Activated naive CD4-positive, alpha-beta T cell treated with anti-CD3 and anti-CD28 coated beads, Interleukin-2, amount 50 U/mL, for 72 hours (primary cell): ENCODE measurements around the gene UNC45A. TPM values are rescaled to one million over a fixed set of nuclear protein-coding genes. Genes with fewer than 3 reads are reported as not detected.
"Not testable (repeated sequence)": the region's sequence is repeated elsewhere in the genome, so short reads cannot be mapped to it uniquely, and the experiment has no call there.

Experiments used
- ATAC-seq, 2 donors: fragments of 150-1000 bp; cut with Tn5 transposase; 2 replicates each; pipeline ENCODE4 v1.10.0; 2021; ENCODE audit warnings: mild to moderate bottlenecking in 2 of 2, moderate library complexity in 2 of 2
- DNase-seq, 2 donors: peaks; one replicate each; pipeline ENCODE4 v3.0.0; 2021 to 2022; ENCODE audit warnings: low spot score in 2 of 2
- H3K27ac Mint-ChIP-seq, 2 donors: one replicate each; pipeline ENCODE4 v1.8.0; 2022; ENCODE audit warnings: mild to moderate bottlenecking in 2 of 2, mixed read lengths in 2 of 2
- H3K36me3 Mint-ChIP-seq, 2 donors: one replicate each; pipeline ENCODE4 v1.8.0; 2022; ENCODE audit warnings: mixed read lengths in 2 of 2
- H3K9me3 Mint-ChIP-seq, 2 donors: one replicate each; pipeline ENCODE4 v1.8.0; 2022; ENCODE audit warnings: mixed read lengths in 2 of 2
- total RNA-seq, 2 donors: library from RNA; stranded (reverse); gene quantifications; one replicate each; pipeline ENCODE4 v1.2.3, GENCODE V29; 2022

The UNC45A gene
- total RNA-seq, 2 donors from 2014 or later, result 75.5 to 112 TPM

DNA sequence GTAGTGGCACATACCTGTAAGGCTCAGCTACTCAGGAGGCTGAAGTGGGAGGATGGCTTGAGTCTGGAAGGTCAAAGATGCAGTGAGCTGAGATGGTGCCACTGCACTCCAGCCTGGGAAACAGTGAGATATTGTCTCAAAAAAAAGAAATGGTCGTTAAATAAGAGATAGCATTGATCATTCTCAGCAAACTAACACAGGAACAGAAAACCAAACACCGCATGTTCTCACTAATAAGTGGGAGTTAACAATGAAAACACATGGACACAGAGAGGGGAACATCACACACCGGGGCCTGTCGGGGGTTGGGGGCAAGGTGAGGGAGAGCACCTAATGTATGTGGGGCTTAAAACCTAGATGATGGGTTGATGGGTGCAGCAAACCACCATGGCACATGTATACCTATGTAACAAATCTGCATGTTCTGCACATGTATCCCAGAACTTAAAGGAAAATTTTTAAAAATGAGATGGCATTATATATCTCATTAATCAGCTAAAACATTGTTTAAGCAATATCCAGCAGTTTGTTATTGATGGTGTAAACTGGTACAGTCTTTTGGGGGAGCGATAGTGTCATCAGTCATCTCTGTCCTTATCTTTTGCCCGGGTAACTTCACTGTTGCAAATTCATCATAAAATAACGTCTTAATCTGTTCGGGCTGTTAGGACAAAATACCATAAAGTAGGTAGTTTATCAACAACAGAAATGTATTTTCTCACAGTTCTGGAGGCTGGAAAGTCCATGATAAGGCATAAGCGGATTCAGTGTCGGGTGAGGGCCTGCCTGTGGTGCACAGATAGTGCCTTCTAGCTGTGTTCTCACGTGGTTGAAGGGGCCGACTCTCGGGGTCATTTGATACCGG, 33.7 kb upstream of the UNC45A start:
- H3K9me3 Mint-ChIP-seq, result no peaks in the 10 kb centered on the region
- peak overlapping the region; percentile 78 to 96 for H3K27ac Mint-ChIP-seq
- ATAC-seq (no peak), DNase-seq (no peak)
- H3K36me3 Mint-ChIP-seq, result peaks cover 10 to 22% of the 10 kb centered on the region in 2 donors

DNA sequence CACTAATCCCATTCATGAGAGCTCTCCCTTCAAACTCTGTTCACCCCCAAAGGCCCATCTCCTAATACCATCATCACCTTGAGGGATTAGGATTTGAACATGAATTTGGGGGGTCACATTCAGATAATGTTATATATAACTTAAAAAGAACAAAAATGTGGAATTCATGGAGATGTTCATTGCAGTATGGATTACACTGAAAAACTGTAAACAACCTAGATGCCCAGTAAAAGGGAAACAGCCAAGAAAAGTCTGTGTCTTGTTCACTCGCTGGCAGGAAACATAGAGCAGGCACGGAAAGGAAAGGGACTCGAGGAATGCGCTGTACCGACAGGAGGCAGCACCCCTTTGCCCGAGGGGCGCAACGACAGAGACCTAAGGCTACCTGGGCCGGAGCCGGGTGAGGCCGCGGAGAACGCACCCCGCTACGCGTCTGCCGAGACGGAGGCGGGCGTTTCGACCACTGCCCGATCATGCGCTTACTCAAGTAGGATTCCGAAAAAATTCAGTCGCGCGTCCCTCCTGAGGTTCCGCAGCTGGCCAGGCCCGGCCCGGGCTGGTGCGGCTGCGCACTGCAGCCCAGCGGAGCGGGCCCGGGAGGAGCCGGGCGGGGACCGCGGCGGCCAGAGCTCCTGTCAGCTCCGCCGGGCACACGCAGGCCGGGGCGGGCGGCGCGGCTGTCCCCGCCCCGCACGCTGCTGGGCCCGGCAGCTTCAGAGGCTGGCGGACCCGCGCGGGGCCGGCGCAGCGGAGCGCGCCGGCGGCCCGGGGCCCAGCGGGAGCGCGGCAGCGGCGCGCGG, 32.8 kb upstream of the UNC45A start:
- H3K9me3 Mint-ChIP-seq, result no peaks in the 10 kb centered on the region
- DNase-seq (peak; percentile 71 to 82), ATAC-seq (peak; percentile 74 to 81)
- peaks cover 10 to 24% of the 10 kb centered on the region in 2 donors for H3K36me3 Mint-ChIP-seq
- peak overlapping the region; percentile 78 to 96 for H3K27ac Mint-ChIP-seq

DNA sequence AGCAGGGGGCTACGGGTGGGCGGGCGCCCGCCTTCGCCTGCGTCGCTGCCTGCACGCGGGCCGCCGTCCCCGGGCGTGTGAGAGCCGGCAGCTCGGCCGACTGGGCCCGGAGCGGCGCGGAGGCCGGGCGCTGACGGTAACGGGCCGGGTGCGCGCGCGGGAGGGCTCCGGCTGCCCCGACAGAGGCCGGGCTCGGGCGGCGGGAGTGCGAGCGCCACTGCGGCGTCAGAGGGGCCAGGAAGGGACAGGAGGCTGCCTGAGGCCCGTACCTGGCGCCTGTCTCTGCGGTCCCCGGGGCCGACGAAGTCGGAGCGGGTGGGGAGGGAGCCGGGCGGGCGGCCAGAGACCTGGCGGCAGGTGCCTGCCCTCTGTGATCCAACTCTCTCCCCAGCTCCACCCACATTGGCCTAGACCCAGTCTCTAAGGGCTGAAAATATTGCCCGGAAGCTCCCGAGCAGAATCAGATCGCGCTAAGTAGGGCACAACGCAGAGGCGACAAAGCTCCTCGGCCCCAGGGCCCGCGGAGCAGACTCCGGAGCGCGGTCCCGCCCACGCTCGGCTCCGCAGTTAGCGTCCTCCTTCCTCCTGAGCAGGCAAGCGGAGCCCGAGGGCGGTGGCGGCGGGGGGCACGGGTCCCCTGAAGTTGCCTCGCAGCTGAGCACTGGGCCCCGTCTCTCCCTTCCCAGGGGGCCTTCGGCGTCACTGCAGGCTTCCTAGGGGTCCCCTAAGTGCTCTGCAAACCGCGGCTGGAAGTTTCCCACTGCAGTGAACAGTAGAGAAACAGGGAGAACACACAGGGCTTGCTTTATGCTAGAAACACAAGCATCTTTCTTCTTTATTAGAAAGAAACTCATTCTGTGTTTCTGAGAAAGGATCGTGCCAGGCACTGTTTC, 32.0 kb upstream of the UNC45A start, which contains the start of gene MAN2A2:
Gene MAN2A2, plus strand, starts transcription at position 463 of the 893 bp plus-strand sequence. CDS start 906 bp downstream, outside the sequence.
- H3K36me3 Mint-ChIP-seq, result peaks cover 10 to 33% of the 10 kb centered on the region in 2 donors
- H3K9me3 Mint-ChIP-seq, result no peaks in the 10 kb centered on the region
- ATAC-seq (peak; percentile 54 to 72), DNase-seq (peak; percentile 81 to 83)
- H3K27ac Mint-ChIP-seq, result peak within 1 kb of the TSS; percentile 90 to 96

- ATAC-seq, result no peak
- Mint-ChIP-seq H3K27ac (peak overlapping the region; percentile 36 to 90), H3K36me3 (peaks cover 12 to 34% of the 10 kb centered on the region in 2 donors), H3K9me3 (no peaks in the 10 kb centered on the region)
- DNase-seq, result no peak
These were observed 31.1 kb upstream of the UNC45A start for GRCh38 chr15:90903733-90904536.

- Mint-ChIP-seq H3K27ac (no peak overlapping the region), H3K9me3 (no peaks in the 10 kb centered on the region), H3K36me3 (peaks cover 16 to 38% of the 10 kb centered on the region in 2 donors)
- ATAC-seq (no peak), DNase-seq (no peak)
These were observed 30.3 kb upstream of the UNC45A start for GRCh38 chr15:90904746-90905145.

DNA sequence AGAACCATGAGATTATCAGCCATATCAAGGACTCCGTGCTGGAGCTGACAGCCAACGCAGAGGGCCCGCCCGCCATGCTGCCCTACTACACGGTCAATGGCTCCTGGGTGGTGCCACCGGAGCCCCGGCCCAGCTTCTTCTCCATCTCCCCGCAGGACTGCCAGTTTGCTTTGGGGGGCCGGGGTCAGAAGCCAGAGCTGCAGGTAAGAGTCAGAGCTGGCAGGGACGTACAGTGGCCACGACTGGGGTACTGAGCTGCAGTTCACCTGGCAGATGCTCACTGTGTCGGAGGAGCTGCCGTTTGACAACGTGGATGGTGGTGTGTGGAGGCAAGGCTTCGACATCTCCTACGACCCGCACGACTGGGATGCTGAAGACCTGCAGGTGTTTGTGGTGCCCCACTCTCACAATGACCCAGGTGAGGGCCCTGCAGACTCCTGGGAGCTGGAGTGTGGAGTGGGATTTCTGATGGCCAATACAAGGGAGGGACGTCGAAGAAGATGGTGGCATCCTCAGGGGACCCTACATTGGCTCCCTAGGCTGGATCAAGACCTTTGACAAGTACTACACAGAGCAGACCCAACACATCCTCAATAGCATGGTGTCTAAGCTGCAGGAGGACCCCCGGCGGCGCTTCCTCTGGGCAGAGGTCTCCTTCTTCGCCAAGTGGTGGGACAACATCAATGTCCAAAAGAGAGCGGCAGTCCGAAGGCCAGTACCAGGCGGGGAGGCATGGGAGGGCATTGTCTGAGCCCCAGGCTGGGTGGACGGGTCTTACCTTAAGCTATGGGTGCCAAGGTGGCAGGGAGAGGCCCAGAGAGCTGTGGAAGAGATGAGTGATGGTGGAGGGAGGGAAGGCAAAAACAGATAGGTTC, 29.5 kb upstream of the UNC45A start:
- ATAC-seq (no peak), DNase-seq (no peak)
- H3K27ac Mint-ChIP-seq, result peak overlapping the region in 1 of 2 donors; percentile 87
- H3K36me3 Mint-ChIP-seq, result peaks cover 16 to 38% of the 10 kb centered on the region in 2 donors
- H3K9me3 Mint-ChIP-seq, result no peaks in the 10 kb centered on the region

DNA sequence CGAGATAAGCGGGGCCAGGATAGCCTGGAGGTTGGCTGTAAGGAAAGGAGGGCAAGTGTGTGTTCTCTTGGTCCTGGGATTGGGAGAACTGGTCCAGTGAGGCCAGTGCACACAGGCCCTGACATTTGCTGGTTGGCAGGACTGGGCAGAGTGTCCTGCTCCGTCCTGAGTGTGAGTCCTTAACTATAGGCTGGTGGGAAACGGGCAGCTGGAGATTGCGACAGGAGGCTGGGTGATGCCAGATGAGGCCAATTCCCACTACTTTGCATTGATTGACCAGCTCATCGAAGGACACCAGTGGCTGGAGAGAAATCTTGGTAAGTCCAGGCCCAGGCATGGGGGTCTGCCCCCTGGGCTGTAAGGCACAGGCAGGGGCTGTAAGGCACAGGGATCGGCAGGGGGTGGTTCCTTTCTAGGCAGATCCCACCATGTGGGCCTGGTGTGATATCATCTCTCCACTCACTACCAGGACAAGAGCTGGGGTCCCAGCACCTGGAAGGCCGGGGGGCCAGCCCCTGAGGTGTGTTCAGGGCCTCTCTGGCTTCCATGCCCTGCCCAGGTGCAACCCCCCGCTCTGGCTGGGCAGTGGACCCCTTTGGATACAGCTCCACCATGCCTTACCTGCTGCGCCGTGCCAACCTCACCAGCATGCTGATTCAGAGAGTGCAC, 28.8 kb upstream of the UNC45A start:
- peak overlapping the region in 1 of 2 donors; percentile 16 for H3K27ac Mint-ChIP-seq
- H3K36me3 Mint-ChIP-seq, result peaks cover 16 to 38% of the 10 kb centered on the region in 2 donors
- DNase-seq (no peak), ATAC-seq (no peak)
- no peaks in the 10 kb centered on the region for H3K9me3 Mint-ChIP-seq

DNA sequence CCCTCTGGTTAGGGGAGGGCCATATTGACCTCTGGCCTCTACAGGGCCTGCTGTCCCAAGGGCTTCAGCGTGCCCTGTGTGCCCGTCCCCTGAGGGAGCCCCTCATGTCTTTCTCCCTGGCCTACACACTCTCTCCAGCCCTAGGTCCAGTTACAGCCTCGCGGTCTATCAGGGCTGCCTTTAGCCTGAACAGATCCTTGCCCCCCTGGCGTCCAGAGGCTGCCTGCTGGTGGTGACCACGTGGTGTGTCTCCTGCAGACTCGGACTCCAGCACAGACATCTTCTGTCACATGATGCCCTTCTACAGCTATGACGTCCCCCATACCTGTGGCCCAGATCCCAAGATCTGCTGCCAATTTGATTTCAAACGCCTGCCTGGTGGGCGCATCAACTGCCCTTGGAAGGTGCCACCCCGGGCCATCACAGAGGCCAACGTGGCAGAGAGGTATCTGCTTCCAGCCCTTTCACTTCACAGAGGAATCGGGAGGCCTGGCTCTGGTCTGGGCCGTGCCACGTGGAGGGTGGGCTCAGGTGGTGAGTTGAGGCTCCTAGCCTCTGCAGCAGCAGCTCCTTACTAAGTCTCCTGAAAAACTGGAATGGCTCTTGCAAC, 27.9 kb upstream of the UNC45A start:
- no peak for ATAC-seq
- DNase-seq, result no peak
- H3K36me3 Mint-ChIP-seq, result peaks cover 16 to 38% of the 10 kb centered on the region in 2 donors
- H3K9me3 Mint-ChIP-seq, result no peaks in the 10 kb centered on the region
- H3K27ac Mint-ChIP-seq, result peak overlapping the region in 1 of 2 donors; percentile 55

GRCh38 chr15:90907838-90908507, 27.1 kb upstream of the UNC45A start:
- peaks cover 16 to 39% of the 10 kb centered on the region in 2 donors for H3K36me3 Mint-ChIP-seq
- DNase-seq, result no peak
- no peaks in the 10 kb centered on the region for H3K9me3 Mint-ChIP-seq
- no peak overlapping the region for H3K27ac Mint-ChIP-seq
- ATAC-seq, result no peak

- not testable (repeated sequence) for DNase-seq, H3K9me3 Mint-ChIP-seq, H3K27ac Mint-ChIP-seq, ATAC-seq
- H3K36me3 Mint-ChIP-seq, result peaks cover 16 to 36% of the 10 kb centered on the region in 2 donors
These were observed 25.6 kb upstream of the UNC45A start for GRCh38 chr15:90909449-90909848.

GRCh38 chr15:90909976-90910375, 25.1 kb upstream of the UNC45A start:
- ATAC-seq (no peak), DNase-seq (no peak)
- Mint-ChIP-seq H3K36me3 (peaks cover 16 to 34% of the 10 kb centered on the region in 2 donors), H3K9me3 (no peaks in the 10 kb centered on the region), H3K27ac (no peak overlapping the region)

- ATAC-seq (no peak), DNase-seq (no peak)
These were observed 24.4 kb upstream of the UNC45A start for GRCh38 chr15:90910441-90911301.

DNA sequence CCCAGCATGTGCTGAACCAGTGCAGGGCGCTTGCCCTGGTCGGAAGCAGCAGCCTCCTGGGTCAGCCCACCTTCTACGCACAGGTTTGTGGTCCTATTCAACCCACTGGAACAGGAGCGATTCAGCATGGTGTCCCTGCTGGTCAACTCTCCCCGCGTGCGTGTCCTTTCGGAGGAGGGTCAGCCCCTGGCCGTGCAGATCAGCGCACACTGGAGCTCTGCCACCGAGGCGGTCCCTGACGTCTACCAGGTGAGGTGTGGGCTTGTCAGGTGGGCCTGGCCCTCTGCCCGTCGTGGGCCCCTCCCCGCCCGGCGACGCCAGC, 23.8 kb upstream of the UNC45A start:
- Mint-ChIP-seq H3K9me3 (no peaks in the 10 kb centered on the region), H3K27ac (no peak overlapping the region), H3K36me3 (peaks cover 6 to 21% of the 10 kb centered on the region in 2 donors)
- ATAC-seq (no peak), DNase-seq (no peak)

More at GRCh38 chr15:90910441-90911301, 24.4 kb upstream of the UNC45A start:
- H3K36me3 Mint-ChIP-seq, result peaks cover 10 to 27% of the 10 kb centered on the region in 2 donors
- no peak overlapping the region for H3K27ac Mint-ChIP-seq
- H3K9me3 Mint-ChIP-seq, result no peaks in the 10 kb centered on the region
